ENCODE results near the gene TRMT61A. TPM values are rescaled to one million over a fixed set of nuclear protein-coding genes. Genes with fewer than 3 reads are reported as not detected.

Gene TRMT61A
- total RNA-seq, 1 experiment from 2014 or later = 14.9 TPM

- Histone ChIP-seq H3K79me2 (ENCODE audit: insufficient read depth, low read length) (peaks cover 88% of the 10 kb centered on the region), H3K9me3 (ENCODE audit: control insufficient read depth in 1 of 2, insufficient read depth in 1 of 2, low read depth in 1 of 2, low read length in 2 of 2) (no peaks in the 10 kb centered on the region), H3K9me2 (ENCODE audit: insufficient read depth) (no peaks in the 10 kb centered on the region), H3K27ac (ENCODE audit: low read depth, low read length) (peak overlapping the region; percentile 99), H2AFZ (ENCODE audit: low read depth, low read length, poor library complexity, severe bottlenecking) (no peak overlapping the region), H3K4me2 (ENCODE audit: low read length) (peak overlapping the region; percentile 75), H4K20me1 (ENCODE audit: insufficient read depth) (peaks cover 10% of the 10 kb centered on the region; the same call in 1 of the 2 replicates), H3K4me1 (ENCODE audit: control insufficient read depth in 1 of 2, insufficient read depth in 2 of 2, low read length in 2 of 2) (peaks cover 11 to 18% of the 10 kb centered on the region in 2 experiments), H3K4me3 (replicated peaks in 1 of 2; ENCODE audit: low read depth in 1 of 2, low read length in 2 of 2) (peak overlapping the region; percentile 79 to 99), H3K36me3 (ENCODE audit: control insufficient read depth in 1 of 2, insufficient read depth in 2 of 2, low read length in 2 of 2) (peaks cover 13 to 27% of the 10 kb centered on the region in 2 experiments; a peak in 3 of 4 replicates), H3K9ac (ENCODE audit: low read length) (peak overlapping the region; percentile 78), H3K27me3 (ENCODE audit: insufficient read depth, low read length) (no peaks in the 10 kb centered on the region)
- peak; percentile 43 for ATAC-seq
- ChIA-PET RAD21 (ENCODE audit: low non-redundant PET in 1 of 2, low total read pairs in 2 of 2, uncharacterized antibody in 2 of 2, unreplicated experiment in 2 of 2) (interaction anchor here in 1 of 2 experiments (0.6 kb wide), 1 partner anchor 40 kb away, joined by 3 read pairs; no protein-coding TSS in a partner anchor), POLR2A (interaction anchor here (2.0 kb wide), 1 partner anchor 9 kb away, joined by 5 read pairs; no protein-coding TSS in a partner anchor), CTCF (interaction anchor here (1.4 kb wide), 1 partner anchor 43 kb away, joined by 4 read pairs; no protein-coding TSS in a partner anchor)
- intact Hi-C loops (cut with micrococcal nuclease) = no loop called here
- TF ChIP-seq FOSL1 (IDR thresholded peaks at IDR 0.05; ENCODE audit: low read depth) (peak; percentile 29; the same call in 1 of the 2 replicates), POLR2AphosphoS5 (IDR thresholded peaks at IDR 0.05; ENCODE audit: low read depth, low read length) (no peak), CTCF (IDR thresholded peaks at IDR 0.05 in 2 of 3, conservative IDR thresholded peaks at IDR 0.05 in 1 of 3; ENCODE audit: borderline replicate concordance in 1 of 3, insufficient read depth in 1 of 3, low read depth in 2 of 3, low read length in 2 of 3) (0 out of 6 replicates have a peak, but pooled peaks of 1 of the 3 experiments have one; percentile 4), MAX (IDR thresholded peaks at IDR 0.05) (no peak)
- no TSS peak for BruUV-seq (replicated peaks)
- DNase-seq (ENCODE audit: low read depth, low spot score) = no peak
Observed at GRCh38 chr14:103561381-103562178, 32.6 kb downstream of the TRMT61A start.

GRCh38 chr14:103562179-103562428 is 33.1 kb downstream of the TRMT61A start:
- H3K4me3 ChIP-seq (replicated peaks in 1 of 2; ENCODE audit: low read depth in 1 of 2, low read length in 2 of 2) = peak overlapping the region; percentile 79 to 99
- TF ChIP-seq CEBPB (IDR thresholded peaks at IDR 0.05; ENCODE audit: low read depth) (no peak), YY1 (IDR thresholded peaks at IDR 0.05; ENCODE audit: extremely low read depth, insufficient replicate concordance, low read depth, low read length) (no peak), SIN3A (IDR thresholded peaks at IDR 0.05; ENCODE audit: low read depth) (peak; percentile 50; the same call in 1 of the 2 replicates), TCF7L2 (IDR thresholded peaks at IDR 0.05; ENCODE audit: borderline replicate concordance, extremely low read depth, insufficient read depth, insufficient read length) (no peak), SP1 (IDR thresholded peaks at IDR 0.05; ENCODE audit: low read depth) (no peak)
- POLR2A ChIA-PET = interaction anchor here (2.0 kb wide), 1 partner anchor 10 kb away, joined by 5 read pairs; no protein-coding TSS in a partner anchor
- H3K27me3 ChIP-seq (ENCODE audit: insufficient read depth, low read length) = no peaks in the 10 kb centered on the region
- BruUV-seq (replicated peaks) = no TSS peak
- no peak overlapping the region for H2AFZ ChIP-seq (ENCODE audit: low read depth, low read length, poor library complexity, severe bottlenecking)
- CTCF ChIA-PET = interaction anchor here (1.4 kb wide), 1 partner anchor 43 kb away, joined by 4 read pairs; no protein-coding TSS in a partner anchor
- peak overlapping the region; percentile 99 for H3K27ac ChIP-seq (ENCODE audit: low read depth, low read length)
- peaks cover 11 to 18% of the 10 kb centered on the region in 2 experiments for H3K4me1 ChIP-seq (ENCODE audit: control insufficient read depth in 1 of 2, insufficient read depth in 2 of 2, low read length in 2 of 2)
- H3K9me3 ChIP-seq (ENCODE audit: control insufficient read depth in 1 of 2, insufficient read depth in 1 of 2, low read depth in 1 of 2, low read length in 2 of 2) = no peaks in the 10 kb centered on the region
- H3K36me3 ChIP-seq (ENCODE audit: control insufficient read depth in 1 of 2, insufficient read depth in 2 of 2, low read length in 2 of 2) = peaks cover 13 to 27% of the 10 kb centered on the region in 2 experiments; a peak in 3 of 4 replicates
- no peak for DNase-seq (ENCODE audit: low read depth, low spot score)
- ATAC-seq = peak; percentile 26
- peak overlapping the region; percentile 78 for H3K9ac ChIP-seq (ENCODE audit: low read length)
- intact Hi-C loops (cut with micrococcal nuclease) = no loop called here
- H3K9me2 ChIP-seq (ENCODE audit: insufficient read depth) = no peaks in the 10 kb centered on the region
- H3K79me2 ChIP-seq (ENCODE audit: insufficient read depth, low read length) = peaks cover 86% of the 10 kb centered on the region
- peaks cover 10% of the 10 kb centered on the region; the same call in 1 of the 2 replicates for H4K20me1 ChIP-seq (ENCODE audit: insufficient read depth)
- H3K4me2 ChIP-seq (ENCODE audit: low read length) = peak overlapping the region; percentile 75
- RAD21 ChIA-PET (ENCODE audit: low non-redundant PET in 1 of 2, low total read pairs in 2 of 2, uncharacterized antibody in 2 of 2, unreplicated experiment in 2 of 2) = no interaction called here
